NCI-H2107 (cell line): ENCODE results near the gene BMP8A.
"Not testable (repeated sequence)": the region's sequence is repeated elsewhere in the genome, so short reads cannot be mapped to it uniquely, and the experiment has no call there.

ENCODE experiments used
- DNase-seq: peaks from one replicate; lab custom pipeline; 2025; lab: John Stamatoyannopoulos, UW

Gene BMP8A

GRCh38 chr1:39491146-39491921 is at the start of gene BMP8A:
TSS of gene BMP8A (plus strand) at chr1:39491636. CDS start at chr1:39491992, 356 bp downstream.
- peak; percentile 100 for DNase-seq

- DNase-seq = no peak
Measured at GRCh38 chr1:39441797-39442196, 49.6 kb upstream of the BMP8A start.

GRCh38 chr1:39445573-39445972 is 45.9 kb upstream of the BMP8A start:
- no peak for DNase-seq

- DNase-seq = no peak
Measured at GRCh38 chr1:39446986-39447567, 44.4 kb upstream of the BMP8A start.

- DNase-seq = not testable (repeated sequence)
Measured at GRCh38 chr1:39450041-39450440, 41.4 kb upstream of the BMP8A start.

GRCh38 chr1:39450956-39451606 is 40.4 kb upstream of the BMP8A start:
- DNase-seq = no peak

- no peak for DNase-seq
Measured at GRCh38 chr1:39452081-39452480, 39.4 kb upstream of the BMP8A start.

GRCh38 chr1:39452540-39452939 is 38.9 kb upstream of the BMP8A start:
- DNase-seq = no peak

GRCh38 chr1:39453603-39454002 is 37.8 kb upstream of the BMP8A start:
- no peak for DNase-seq

GRCh38 chr1:39458991-39459390 is 32.4 kb upstream of the BMP8A start:
- no peak for DNase-seq

GRCh38 chr1:39462074-39462473 is 29.4 kb upstream of the BMP8A start:
- DNase-seq = no peak

- DNase-seq = no peak
Measured at GRCh38 chr1:39466413-39467107, 24.9 kb upstream of the BMP8A start.

- not testable (repeated sequence) for DNase-seq
Measured at GRCh38 chr1:39467108-39467720, 24.2 kb upstream of the BMP8A start.

- DNase-seq = no peak
Measured at GRCh38 chr1:39469150-39469549, 22.3 kb upstream of the BMP8A start.

GRCh38 chr1:39470040-39470439 is 21.4 kb upstream of the BMP8A start:
- no peak for DNase-seq

GRCh38 chr1:39472826-39473225 is 18.6 kb upstream of the BMP8A start:
- no peak for DNase-seq

GRCh38 chr1:39473324-39473723 is 18.1 kb upstream of the BMP8A start:
- DNase-seq = no peak

- no peak for DNase-seq
Measured at GRCh38 chr1:39474810-39475209, 16.6 kb upstream of the BMP8A start.

- DNase-seq = not testable (repeated sequence)
Measured at GRCh38 chr1:39475551-39475950, 15.9 kb upstream of the BMP8A start.

- DNase-seq = no peak
Measured at GRCh38 chr1:39478126-39478915, 13.1 kb upstream of the BMP8A start.

GRCh38 chr1:39481289-39481688 is 10.1 kb upstream of the BMP8A start:
- DNase-seq = no peak
